ENCODE measurements around the gene KDM2B. TPM values are rescaled to one million over a fixed set of nuclear protein-coding genes. Genes with fewer than 3 reads are reported as not detected.

Gene KDM2B
- total and polyA plus RNA-seq, 7 experiments from 2014 or later = 12.6 to 91.7 (median 76.1) TPM

DNA sequence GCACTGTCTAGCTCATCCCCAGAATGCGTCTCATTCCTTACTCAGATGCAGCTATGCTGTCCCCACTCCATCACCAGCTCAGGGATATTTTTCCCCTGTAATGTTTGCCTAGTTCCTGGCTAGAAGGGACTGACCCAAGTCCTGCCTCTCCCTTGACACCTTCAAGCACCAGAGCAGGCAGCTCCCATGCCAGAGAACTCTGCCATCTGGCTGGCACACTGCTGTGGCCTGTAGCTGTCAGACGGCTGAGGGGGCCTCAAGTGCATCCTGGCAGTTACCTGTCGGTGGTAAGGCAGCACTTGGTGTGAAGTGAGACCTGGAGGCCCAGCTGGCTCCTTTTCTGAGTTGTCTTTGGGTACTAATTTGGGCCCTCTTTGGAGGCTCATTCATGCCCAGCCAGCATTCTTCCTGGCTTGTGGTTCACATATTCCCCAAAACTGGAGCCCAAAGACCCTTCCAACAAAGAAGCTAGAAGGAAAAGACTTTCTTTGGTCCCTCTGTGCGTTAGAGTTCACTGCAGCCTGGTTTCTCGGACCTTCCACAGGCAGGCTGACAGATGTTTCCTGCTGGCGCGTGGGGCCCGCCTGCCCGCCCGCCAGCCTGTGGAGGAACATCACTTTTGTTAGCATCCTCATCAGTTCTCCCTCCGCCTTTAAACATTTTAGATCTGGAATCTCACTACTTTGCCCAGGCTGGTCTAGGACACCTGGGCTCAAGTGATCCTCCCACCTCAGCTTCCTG is 147.9 kb downstream of the KDM2B start:
- H3K4me1 ChIP-seq (ENCODE audit: control insufficient read depth in 2 of 2, insufficient read depth in 2 of 2, low read length in 2 of 2) = no peaks in the 10 kb centered on the region
- H3K4me3 Mint-ChIP-seq = no peak overlapping the region
- ATAC-seq = no peak

DNA sequence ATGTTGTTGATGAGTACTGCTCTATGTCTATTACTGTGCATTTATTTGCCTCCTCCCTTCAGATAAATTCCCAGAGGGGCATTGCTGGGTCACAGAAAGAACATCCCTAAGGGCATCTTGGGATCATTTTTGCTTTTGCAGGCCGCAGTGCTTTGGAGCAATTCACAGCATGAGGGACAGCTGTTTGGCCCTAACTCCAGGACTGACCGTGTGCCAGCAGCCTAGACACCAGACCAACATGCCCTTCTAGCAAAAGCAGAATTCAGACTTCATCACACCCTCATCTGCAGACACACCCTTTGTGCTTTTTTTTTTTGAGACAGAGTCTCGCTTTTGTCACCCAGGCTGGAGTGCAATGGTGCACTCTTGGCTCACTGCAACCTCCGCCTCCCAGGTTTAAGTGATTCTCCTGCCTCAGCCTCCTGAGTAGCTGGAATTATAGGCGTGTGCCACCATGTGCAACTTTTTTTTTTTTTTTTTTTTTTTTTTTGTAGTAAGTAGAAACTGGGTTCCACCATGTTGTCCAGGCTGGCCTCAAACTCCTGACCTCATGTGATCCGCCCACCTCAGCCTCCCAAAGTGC is 149.9 kb downstream of the KDM2B start:
- Histone ChIP-seq H3K27ac (ENCODE audit: low read depth, low read length) (no peak overlapping the region), H3K27me3 (ENCODE audit: control insufficient read depth in 2 of 2, insufficient read depth in 2 of 2, low read length in 2 of 2) (no peaks in the 10 kb centered on the region), H3K9me3 (ENCODE audit: control insufficient read depth in 2 of 3, low read length in 3 of 3) (no peaks in the 10 kb centered on the region), H3K4me3 (ENCODE audit: low read length) (no peak overlapping the region), H3K36me3 (ENCODE audit: control insufficient read depth in 2 of 3, insufficient read depth in 3 of 3, low read length in 3 of 3) (peaks cover 12 to 79% (median 19%) of the 10 kb centered on the region in 3 experiments), H3K4me1 (ENCODE audit: control insufficient read depth in 2 of 2, insufficient read depth in 2 of 2, low read length in 2 of 2) (no peaks in the 10 kb centered on the region)
- intact Hi-C loops (cut with micrococcal nuclease) = no loop called here
- Mint-ChIP-seq H3K9me3 (peaks cover 0 to 5% (median 0%) of the 10 kb centered on the region in 11 donors), H3K27me3 (no peaks in the 10 kb centered on the region), H3K4me1 (peaks cover 0 to 6% (median 0%) of the 10 kb centered on the region in 7 donors), H3K36me3 (peaks cover 4 to 62% (median 32%) of the 10 kb centered on the region in 5 donors), H3K4me3 (no peak overlapping the region), H3K27ac (peak overlapping the region in 2 of 9 donors; percentile 4 to 59)
- POLR2A ChIA-PET = interaction anchor here (0.8 kb wide), 1 partner anchor 1304 kb away, joined by 3 read pairs; no protein-coding TSS in a partner anchor
- CTCF ChIA-PET = interaction anchor here (0.8 kb wide), 1 partner anchor 12 kb away, joined by 3 read pairs; no protein-coding TSS in a partner anchor
- no peak for ATAC-seq
- no peak for DNase-seq

More for the DNA sequence above, 147.9 kb downstream of the KDM2B start:
- Mint-ChIP-seq H3K27ac (peak overlapping the region in 8 of 9 donors; percentile 14 to 84 (median 72)), H3K27me3 (no peaks in the 10 kb centered on the region), H3K36me3 (peaks cover 11 to 70% (median 43%) of the 10 kb centered on the region in 5 donors), H3K9me3 (peaks cover 0 to 11% (median 0%) of the 10 kb centered on the region in 11 donors), H3K4me1 (peaks cover 0 to 12% (median 0%) of the 10 kb centered on the region in 7 donors)
- ChIA-PET CTCF (interaction anchor here (2.1 kb wide), 1 partner anchor 10 kb away, joined by 10 read pairs; no protein-coding TSS in a partner anchor), POLR2A (no interaction called here)
- Histone ChIP-seq H3K27me3 (ENCODE audit: control insufficient read depth in 2 of 2, insufficient read depth in 2 of 2, low read length in 2 of 2) (no peaks in the 10 kb centered on the region), H3K36me3 (ENCODE audit: control insufficient read depth in 2 of 3, insufficient read depth in 3 of 3, low read length in 3 of 3) (peaks cover 14 to 73% (median 23%) of the 10 kb centered on the region in 3 experiments), H3K27ac (ENCODE audit: low read depth, low read length) (peak overlapping the region; percentile 38), H3K9me3 (ENCODE audit: control insufficient read depth in 2 of 3, low read length in 3 of 3) (no peaks in the 10 kb centered on the region), H3K4me3 (ENCODE audit: low read length) (no peak overlapping the region)
- intact Hi-C loops (cut with micrococcal nuclease) = no loop called here
- DNase-seq = no peak

DNA sequence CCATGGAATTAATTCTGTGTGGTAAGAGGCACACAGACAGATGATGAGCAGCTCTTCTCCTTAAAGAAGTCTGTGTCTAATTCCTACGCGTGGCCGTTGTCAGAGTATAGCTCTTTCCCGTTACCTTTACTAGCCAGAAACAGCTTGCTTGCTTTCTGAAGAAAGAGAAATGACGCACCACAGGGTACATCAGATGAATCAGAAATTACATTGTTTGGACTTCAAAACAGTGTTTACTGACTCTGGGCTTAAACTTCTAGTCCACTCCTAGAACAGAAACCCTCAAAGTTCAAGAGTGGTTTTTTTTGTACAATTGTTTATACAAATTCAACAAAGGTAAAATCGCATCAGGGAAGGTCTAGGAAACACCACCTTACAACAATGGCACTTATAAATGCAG is 151.9 kb downstream of the KDM2B start:
- Histone ChIP-seq H3K4me1 (ENCODE audit: control insufficient read depth in 2 of 2, insufficient read depth in 2 of 2, low read length in 2 of 2) (no peaks in the 10 kb centered on the region), H3K4me3 (ENCODE audit: low read length) (no peak overlapping the region), H3K27ac (ENCODE audit: low read depth, low read length) (no peak overlapping the region), H3K36me3 (ENCODE audit: control insufficient read depth in 2 of 3, insufficient read depth in 3 of 3, low read length in 3 of 3) (peaks cover 28 to 90% (median 29%) of the 10 kb centered on the region in 3 experiments), H3K27me3 (ENCODE audit: control insufficient read depth in 2 of 2, insufficient read depth in 2 of 2, low read length in 2 of 2) (no peaks in the 10 kb centered on the region), H3K9me3 (ENCODE audit: control insufficient read depth in 2 of 3, low read length in 3 of 3) (no peaks in the 10 kb centered on the region)
- DNase-seq = no peak
- POLR2A ChIA-PET = no interaction called here
- no peak overlapping the region for H3K4me3 Mint-ChIP-seq
- peak overlapping the region in 5 of 9 donors; percentile 6 to 83 (median 31) for H3K27ac Mint-ChIP-seq
- CTCF ChIA-PET = no interaction called here
- H3K27me3 Mint-ChIP-seq = no peaks in the 10 kb centered on the region
- H3K36me3 Mint-ChIP-seq = peaks cover 4 to 58% (median 26%) of the 10 kb centered on the region in 5 donors
- peaks cover 0 to 5% (median under 1%) of the 10 kb centered on the region in 7 donors for H3K4me1 Mint-ChIP-seq
- H3K9me3 Mint-ChIP-seq = no peaks in the 10 kb centered on the region
- intact Hi-C loops (cut with micrococcal nuclease) = no loop called here
- no peak for ATAC-seq

DNA sequence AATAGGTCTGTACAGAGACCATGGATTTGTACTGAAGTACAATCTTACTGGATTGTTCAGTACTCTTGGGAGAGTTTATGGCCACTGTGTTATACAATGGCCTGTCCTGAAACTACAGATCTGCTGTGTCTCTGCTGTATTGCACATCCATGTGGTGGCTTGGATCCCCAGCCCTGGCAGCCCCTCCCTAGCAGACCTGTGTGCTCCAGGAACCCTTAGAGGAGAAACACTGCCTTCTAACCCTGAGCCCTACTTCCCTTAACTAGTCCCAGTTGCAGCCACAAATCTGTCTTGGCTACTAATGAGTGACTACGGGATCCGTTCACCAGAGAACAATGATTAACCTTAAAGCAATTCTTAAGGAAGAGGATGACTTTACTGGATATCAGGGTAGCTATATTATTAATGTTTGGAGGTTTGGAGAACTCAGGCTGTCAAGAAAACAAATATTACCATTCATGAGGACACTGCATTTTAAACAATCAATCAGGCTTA is 153.2 kb downstream of the KDM2B start:
- Mint-ChIP-seq H3K4me3 (no peak overlapping the region), H3K4me1 (peaks cover 0 to 5% (median 1%) of the 10 kb centered on the region in 7 donors), H3K27ac (peak overlapping the region in 5 of 9 donors; percentile 28 to 53 (median 48)), H3K9me3 (no peaks in the 10 kb centered on the region), H3K36me3 (peaks cover 4 to 53% (median 25%) of the 10 kb centered on the region in 5 donors), H3K27me3 (no peaks in the 10 kb centered on the region)
- Histone ChIP-seq H3K27ac (ENCODE audit: low read depth, low read length) (no peak overlapping the region), H3K4me1 (ENCODE audit: control insufficient read depth in 2 of 2, insufficient read depth in 2 of 2, low read length in 2 of 2) (no peaks in the 10 kb centered on the region), H3K9me3 (ENCODE audit: control insufficient read depth in 2 of 3, low read length in 3 of 3) (no peaks in the 10 kb centered on the region), H3K36me3 (ENCODE audit: control insufficient read depth in 2 of 3, insufficient read depth in 3 of 3, low read length in 3 of 3) (peaks cover 33 to 94% (median 35%) of the 10 kb centered on the region in 3 experiments), H3K4me3 (ENCODE audit: low read length) (no peak overlapping the region), H3K27me3 (ENCODE audit: control insufficient read depth in 2 of 2, insufficient read depth in 2 of 2, low read length in 2 of 2) (no peaks in the 10 kb centered on the region)
- CTCF ChIA-PET = no interaction called here
- no peak for DNase-seq
- no peak for ATAC-seq
- intact Hi-C loops (cut with micrococcal nuclease) = no loop called here
- POLR2A ChIA-PET = interaction anchor here (0.7 kb wide), 1 partner anchor 34 kb away, joined by 3 read pairs; no protein-coding TSS in a partner anchor

DNA sequence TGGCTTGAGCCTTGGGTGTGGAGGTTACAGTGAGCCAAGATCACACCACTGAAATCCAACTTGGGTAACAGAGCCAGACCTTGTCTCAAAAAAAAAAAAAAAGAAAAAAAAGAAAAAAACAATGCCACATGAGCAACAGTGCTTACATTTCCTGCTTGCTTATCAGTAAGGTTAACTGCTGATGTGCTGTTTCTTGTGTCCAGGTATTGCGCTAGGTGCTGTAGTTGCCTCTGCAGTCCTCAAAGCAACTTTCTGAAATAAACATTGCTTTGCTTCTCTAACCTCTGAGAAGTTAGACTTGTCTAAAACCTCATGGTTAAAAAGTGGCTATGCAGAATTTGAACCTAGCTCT is 156.2 kb downstream of the KDM2B start:
- Mint-ChIP-seq H3K9me3 (no peaks in the 10 kb centered on the region), H3K4me3 (no peak overlapping the region), H3K27ac (peak overlapping the region in 2 of 9 donors; percentile 8 to 59), H3K4me1 (peaks cover 3 to 15% (median 9%) of the 10 kb centered on the region in 7 donors), H3K36me3 (peaks cover 14 to 49% (median 23%) of the 10 kb centered on the region in 5 donors), H3K27me3 (no peaks in the 10 kb centered on the region)
- Histone ChIP-seq H3K9me3 (ENCODE audit: control insufficient read depth in 2 of 3, low read length in 3 of 3) (no peaks in the 10 kb centered on the region), H3K36me3 (ENCODE audit: control insufficient read depth in 2 of 3, insufficient read depth in 3 of 3, low read length in 3 of 3) (peaks cover 35 to 94% (median 44%) of the 10 kb centered on the region in 3 experiments), H3K4me1 (ENCODE audit: control insufficient read depth in 2 of 2, insufficient read depth in 2 of 2, low read length in 2 of 2) (no peaks in the 10 kb centered on the region), H3K27me3 (ENCODE audit: control insufficient read depth in 2 of 2, insufficient read depth in 2 of 2, low read length in 2 of 2) (no peaks in the 10 kb centered on the region), H3K4me3 (ENCODE audit: low read length) (no peak overlapping the region), H3K27ac (ENCODE audit: low read depth, low read length) (no peak overlapping the region)
- DNase-seq (no peak), ATAC-seq (no peak)
- ChIA-PET CTCF (no interaction called here), POLR2A (no interaction called here)
- intact Hi-C loops (cut with micrococcal nuclease) = no loop called here

DNA sequence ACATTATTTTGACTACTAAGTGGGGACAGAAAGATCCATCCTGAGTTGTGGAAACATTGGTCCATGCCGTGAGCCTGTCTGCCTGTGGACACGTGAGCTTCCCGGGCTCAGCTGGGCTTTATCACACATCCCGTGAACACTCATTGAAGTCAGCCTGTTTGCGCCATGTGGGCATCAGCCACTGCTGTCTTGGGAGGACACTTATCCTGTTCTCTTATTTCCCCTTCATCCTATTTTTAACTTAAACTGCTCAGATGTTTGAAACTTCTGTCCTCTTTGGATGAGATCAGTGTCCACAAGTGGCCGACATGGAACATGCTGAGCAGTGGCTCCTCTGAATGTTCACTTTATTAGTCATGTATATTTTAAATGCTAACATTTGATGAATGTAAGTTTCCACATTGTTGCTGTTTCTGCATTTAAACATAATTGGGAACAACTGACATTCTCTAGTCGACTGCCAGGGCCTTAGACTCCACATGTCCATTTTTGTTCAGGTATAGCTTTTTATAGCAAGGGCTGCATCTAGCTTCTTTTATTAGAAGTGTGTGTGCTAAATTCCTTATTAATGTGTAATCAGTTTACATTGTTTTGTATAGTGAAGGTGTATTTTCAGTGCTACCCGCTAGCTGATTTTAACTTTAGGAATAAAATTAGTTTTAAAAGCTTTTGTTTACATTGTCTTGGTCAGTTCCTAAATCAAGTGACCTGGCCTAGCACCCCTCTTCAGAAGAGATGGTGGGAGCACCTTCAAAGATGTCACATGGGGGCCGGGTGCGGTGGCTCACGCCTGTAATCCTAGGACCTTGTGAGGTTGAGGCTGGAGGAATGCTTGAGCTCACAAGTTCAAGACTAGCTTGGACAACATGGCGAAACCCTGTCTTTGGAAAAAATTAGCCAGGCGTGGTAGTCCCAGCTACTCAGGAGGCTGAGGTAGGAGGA is 156.9 kb downstream of the KDM2B start:
- Histone ChIP-seq H3K4me3 (ENCODE audit: low read length) (no peak overlapping the region), H3K4me1 (ENCODE audit: control insufficient read depth in 2 of 2, insufficient read depth in 2 of 2, low read length in 2 of 2) (no peaks in the 10 kb centered on the region), H3K9me3 (ENCODE audit: control insufficient read depth in 2 of 3, low read length in 3 of 3) (no peaks in the 10 kb centered on the region), H3K27ac (ENCODE audit: low read depth, low read length) (no peak overlapping the region), H3K27me3 (ENCODE audit: control insufficient read depth in 2 of 2, insufficient read depth in 2 of 2, low read length in 2 of 2) (no peaks in the 10 kb centered on the region), H3K36me3 (ENCODE audit: control insufficient read depth in 2 of 3, insufficient read depth in 3 of 3, low read length in 3 of 3) (peaks cover 34 to 95% (median 40%) of the 10 kb centered on the region in 3 experiments)
- CTCF ChIA-PET = no interaction called here
- H3K4me3 Mint-ChIP-seq = no peak overlapping the region
- DNase-seq (no peak), ATAC-seq (no peak)
- no peaks in the 10 kb centered on the region for H3K9me3 Mint-ChIP-seq
- peaks cover 14 to 46% (median 20%) of the 10 kb centered on the region in 5 donors for H3K36me3 Mint-ChIP-seq
- intact Hi-C loops (cut with micrococcal nuclease) = no loop called here
- H3K4me1 Mint-ChIP-seq = peaks cover 3 to 15% (median 6%) of the 10 kb centered on the region in 7 donors
- no peaks in the 10 kb centered on the region for H3K27me3 Mint-ChIP-seq
- POLR2A ChIA-PET = no interaction called here
- peak overlapping the region in 2 of 9 donors; percentile 52 to 59 for H3K27ac Mint-ChIP-seq

Measured in naive thymus-derived CD4-positive, alpha-beta T cell (primary cell).